CD14-positive monocyte (primary cell): ENCODE measurements around the gene CNPY3. TPM values are rescaled to one million over a fixed set of nuclear protein-coding genes. Genes with fewer than 3 reads are reported as not detected.

Experiments used
- DNase-seq, 3 donors: peaks; one replicate each; pipeline ENCODE4 v3.0.0-alpha.2; 2011 to 2022
- H2AFZ ChIP-seq: 2 replicates; pipeline ENCODE4 v1.6.0; 2012; ENCODE audit warnings: mild to moderate bottlenecking, low read depth, low read length, inconsistent platforms; ENCODE audit not compliant: insufficient read depth, poor library complexity, severe bottlenecking
- H3K27ac ChIP-seq, 2 donors: 1 replicate in 1 of 2; 2 replicates in 1 of 2; pipeline ENCODE4 v1.5.1; 2012 to 2013; ENCODE audit warnings: low read length in 2 of 2, control low read depth in 1 of 2, inconsistent platforms in 1 of 2, low read depth in 1 of 2, mild to moderate bottlenecking in 1 of 2
- H3K27me3 ChIP-seq, 2 donors: one replicate each; pipeline versions ENCODE4 v1.6.0 to v1.6.1; 2011 to 2013; ENCODE audit warnings: low read length in 2 of 2; ENCODE audit not compliant: control insufficient read depth in 2 of 2, insufficient read depth in 2 of 2
- H3K36me3 ChIP-seq, 2 donors: replicated peaks in 1 of 2; 1 replicate in 1 of 2; 2 replicates in 1 of 2; pipeline versions ENCODE4 v1.5.1 to v1.6.1; 2012 to 2013; ENCODE audit warnings: low read length in 2 of 2, control low read depth in 1 of 2, inconsistent platforms in 1 of 2, mild to moderate bottlenecking in 1 of 2; ENCODE audit not compliant: insufficient read depth in 2 of 2, control insufficient read depth in 1 of 2
- H3K4me1 ChIP-seq, 2 donors: 1 replicate in 1 of 2; 2 replicates in 1 of 2; pipeline versions ENCODE4 v1.5.1 to v1.6.1; 2012 to 2013; ENCODE audit warnings: low read length in 2 of 2, control low read depth in 1 of 2, inconsistent platforms in 1 of 2, mild to moderate bottlenecking in 1 of 2, moderate library complexity in 1 of 2; ENCODE audit not compliant: insufficient read depth in 2 of 2, control insufficient read depth in 1 of 2
- H3K4me2 ChIP-seq: replicated peaks from 2 replicates; pipeline ENCODE3; 2012; ENCODE audit warnings: low read length, moderate library complexity, mild to moderate bottlenecking; ENCODE audit not compliant: poor library complexity, severe bottlenecking; ENCODE audit errors: extremely low read depth
- H3K4me3 ChIP-seq, 3 experiments: fragments of 200-600 bp in 1 of 3; sonication (generic) in 1 of 3; replicated peaks in 1 of 3; 1 replicate in 2 of 3; 2 replicates in 1 of 3; pipeline ENCODE4 v1.5.1; 2011 to 2013; ENCODE audit warnings: low read length in 3 of 3, mild to moderate bottlenecking in 3 of 3, control low read depth in 2 of 3, low read depth in 2 of 3, inconsistent platforms in 1 of 3, moderate library complexity in 1 of 3
- H3K79me2 ChIP-seq: 2 replicates; pipeline ENCODE4 v1.6.0; 2012; ENCODE audit warnings: mild to moderate bottlenecking, control low read depth, inconsistent platforms, low read length, moderate library complexity; ENCODE audit not compliant: insufficient read depth
- H3K9ac ChIP-seq: 2 replicates; pipeline ENCODE4 v1.6.0; 2017; ENCODE audit warnings: low read length, mild to moderate bottlenecking; ENCODE audit not compliant: insufficient read depth, poor library complexity, severe bottlenecking
- H3K9me3 ChIP-seq, 2 donors: replicated peaks in 1 of 2; 1 replicate in 1 of 2; 2 replicates in 1 of 2; pipeline versions ENCODE4 v1.5.1 to v1.6.1; 2012 to 2013; ENCODE audit warnings: low read length in 2 of 2, control low read depth in 1 of 2; ENCODE audit not compliant: control insufficient read depth in 1 of 2, insufficient read depth in 1 of 2
- H4K20me1 ChIP-seq: 2 replicates; pipeline ENCODE4 v1.6.0; 2012; ENCODE audit warnings: mild to moderate bottlenecking, low read length, control low read depth, moderate library complexity; ENCODE audit not compliant: insufficient read depth
- H3K27ac Mint-ChIP-seq, 7 donors: one replicate each; pipeline ENCODE4 v1.8.0; 2020; ENCODE audit warnings: mild to moderate bottlenecking in 7 of 7, mixed read lengths in 7 of 7, moderate library complexity in 6 of 7, inconsistent platforms in 2 of 7
- H3K27me3 Mint-ChIP-seq, 3 donors: one replicate each; pipeline ENCODE4 v1.8.0; 2021 to 2022; ENCODE audit warnings: low read depth in 3 of 3, mild to moderate bottlenecking in 3 of 3, mixed read lengths in 3 of 3, moderate library complexity in 3 of 3, inconsistent platforms in 1 of 3
- H3K36me3 Mint-ChIP-seq, 2 donors: one replicate each; pipeline ENCODE4 v1.8.0; 2020; ENCODE audit warnings: mixed read lengths in 2 of 2, inconsistent platforms in 1 of 2, mild to moderate bottlenecking in 1 of 2
- H3K4me1 Mint-ChIP-seq: one replicate; pipeline ENCODE4 v1.8.0; 2020; ENCODE audit warnings: mild to moderate bottlenecking, mixed read lengths
- H3K4me3 Mint-ChIP-seq, 2 donors: one replicate each; pipeline ENCODE4 v1.8.0; 2020; ENCODE audit warnings: mild to moderate bottlenecking in 2 of 2, mixed read lengths in 2 of 2, moderate library complexity in 1 of 2
- H3K9me3 Mint-ChIP-seq, 7 donors: one replicate each; pipeline ENCODE4 v1.8.0; 2020 to 2022; ENCODE audit warnings: mixed read lengths in 7 of 7, mild to moderate bottlenecking in 6 of 7, moderate library complexity in 6 of 7, inconsistent platforms in 2 of 7
- WGBS: methylation state at CpG from one replicate; pipeline ENCODE4 v1.1.5; 2013; ENCODE audit warnings: missing lambda C conversion rate; ENCODE audit not compliant: insufficient coverage; 5-methylcytosine and 5-hydroxymethylcytosine counted together
- intact Hi-C, 2 donors: fragments of 100-400 bp; cut with micrococcal nuclease; formaldehyde crosslinking; loops; one replicate each; pipeline versions ENCODE4 v1.15.0 to v1.15.1; 2023
- polyA plus RNA-seq, 3 donors: library from polyadenylated mRNA; depleted of rRNA in 1 of 3; unstranded in 2 of 3; stranded (reverse) in 1 of 3; fragments of 300-500 nt in 2 of 3; fragments of >200 nt in 1 of 3; fragmentation: Illumina TruSeq in 2 of 3; gene quantifications; 1 replicate in 2 of 3; 2 replicates in 1 of 3; pipeline ENCODE4 v1.2.3, GENCODE V29; 2012 to 2021
- TF ChIP-seq, protein P1 (sequence below): fragments of 200-600 bp; IDR thresholded peaks from one replicate; pipeline ENCODE4 v1.8.0; 2022; ENCODE audit warnings: antibody characterized with exemption, mild to moderate bottlenecking

The CNPY3 gene
- polyA plus RNA-seq, 3 donors = 237 to 295 (median 262) TPM

GRCh38 chr6:42896178-42896719 is 33.0 kb upstream of the CNPY3 start:
- Histone ChIP-seq H3K4me1 (peaks cover 19 to 25% of the 10 kb centered on the region in 2 donors), H4K20me1 (no peaks in the 10 kb centered on the region), H3K4me2 (no peak overlapping the region), H3K9ac (no peak overlapping the region), H3K4me3 (no peak overlapping the region), H3K27ac (no peak overlapping the region), H2AFZ (peak overlapping the region; percentile 21), H3K27me3 (no peaks in the 10 kb centered on the region), H3K36me3 (no peaks in the 10 kb centered on the region), H3K9me3 (no peaks in the 10 kb centered on the region), H3K79me2 (no peaks in the 10 kb centered on the region)
- no peak overlapping the region for H3K4me3 Mint-ChIP-seq
- no peak for DNase-seq
- no peaks in the 10 kb centered on the region for H3K27me3 Mint-ChIP-seq
- H3K4me1 Mint-ChIP-seq = peaks cover 26% of the 10 kb centered on the region
- H3K36me3 Mint-ChIP-seq = no peaks in the 10 kb centered on the region
- intact Hi-C loops = loop anchor here in 1 of 2 donors (5.0 to 10.0 kb wide), 2 partner anchors 151 to 234 kb away; partner anchors contain the start of gene TBCC
- WGBS = 100% methylated on average over 3 of the region's 10 CpGs
- TF ChIP-seq, protein P1, sequence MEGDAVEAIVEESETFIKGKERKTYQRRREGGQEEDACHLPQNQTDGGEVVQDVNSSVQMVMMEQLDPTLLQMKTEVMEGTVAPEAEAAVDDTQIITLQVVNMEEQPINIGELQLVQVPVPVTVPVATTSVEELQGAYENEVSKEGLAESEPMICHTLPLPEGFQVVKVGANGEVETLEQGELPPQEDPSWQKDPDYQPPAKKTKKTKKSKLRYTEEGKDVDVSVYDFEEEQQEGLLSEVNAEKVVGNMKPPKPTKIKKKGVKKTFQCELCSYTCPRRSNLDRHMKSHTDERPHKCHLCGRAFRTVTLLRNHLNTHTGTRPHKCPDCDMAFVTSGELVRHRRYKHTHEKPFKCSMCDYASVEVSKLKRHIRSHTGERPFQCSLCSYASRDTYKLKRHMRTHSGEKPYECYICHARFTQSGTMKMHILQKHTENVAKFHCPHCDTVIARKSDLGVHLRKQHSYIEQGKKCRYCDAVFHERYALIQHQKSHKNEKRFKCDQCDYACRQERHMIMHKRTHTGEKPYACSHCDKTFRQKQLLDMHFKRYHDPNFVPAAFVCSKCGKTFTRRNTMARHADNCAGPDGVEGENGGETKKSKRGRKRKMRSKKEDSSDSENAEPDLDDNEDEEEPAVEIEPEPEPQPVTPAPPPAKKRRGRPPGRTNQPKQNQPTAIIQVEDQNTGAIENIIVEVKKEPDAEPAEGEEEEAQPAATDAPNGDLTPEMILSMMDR = no peak
- no peak overlapping the region for H3K27ac Mint-ChIP-seq
- H3K9me3 Mint-ChIP-seq = peaks cover 0 to 2% (median 0%) of the 10 kb centered on the region in 7 donors

DNA sequence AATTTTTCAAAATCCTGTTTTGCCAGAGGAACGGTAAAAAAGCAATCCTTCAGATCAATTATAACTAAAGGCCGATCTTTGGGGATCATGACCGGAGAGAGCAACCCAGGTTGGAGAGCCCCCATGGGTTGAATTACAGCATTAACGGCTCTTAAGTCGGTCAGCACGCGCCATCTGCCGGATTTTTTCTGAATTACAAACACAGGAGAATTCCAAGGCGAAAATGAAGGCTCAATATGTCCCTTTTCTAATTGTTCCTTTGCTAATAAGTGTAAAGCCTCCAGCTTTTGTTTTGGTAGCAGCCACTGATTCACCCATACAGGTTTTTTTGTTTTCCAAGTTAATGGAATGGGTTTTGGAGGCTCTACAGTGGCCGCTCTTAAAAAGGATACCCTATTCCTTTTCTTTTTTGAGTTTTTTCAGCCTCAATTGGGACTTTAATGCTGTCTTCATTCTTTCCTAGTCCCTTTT is 30.4 kb upstream of the CNPY3 start:
- TF ChIP-seq, protein P1 = peak; percentile 88
- Mint-ChIP-seq H3K36me3 (no peaks in the 10 kb centered on the region), H3K4me1 (peaks cover 28% of the 10 kb centered on the region), H3K9me3 (no peaks in the 10 kb centered on the region), H3K4me3 (no peak overlapping the region), H3K27me3 (peaks cover 0 to 1% (median 0%) of the 10 kb centered on the region in 3 donors), H3K27ac (peak overlapping the region in 1 of 7 donors; percentile 53)
- peaks cover 6 to 14% of the 10 kb centered on the region in 2 donors for H3K4me1 ChIP-seq
- no peak overlapping the region for H3K27ac ChIP-seq
- H3K9ac ChIP-seq = no peak overlapping the region
- peak; percentile 51 to 71 (median 66) for DNase-seq
- H3K27me3 ChIP-seq = no peaks in the 10 kb centered on the region
- H3K79me2 ChIP-seq = no peaks in the 10 kb centered on the region
- WGBS = 0% methylated on average over 3 of the region's 10 CpGs
- H3K4me3 ChIP-seq = no peak overlapping the region
- intact Hi-C loops = loop anchor here in 1 of 2 donors (5.0 to 10.0 kb wide), 2 partner anchors 154 to 237 kb away; partner anchors contain the start of gene TBCC
- H3K36me3 ChIP-seq = no peaks in the 10 kb centered on the region
- H4K20me1 ChIP-seq = no peaks in the 10 kb centered on the region
- no peak overlapping the region for H2AFZ ChIP-seq
- no peaks in the 10 kb centered on the region for H3K9me3 ChIP-seq
- no peak overlapping the region for H3K4me2 ChIP-seq
